Stimulated activated CD4-positive, alpha-beta T cell treated with anti-CD3 and anti-CD28 coated beads, Interleukin-1b, Interleukin-23, amount 100 ng/mL, for 24 hours (primary cell): ENCODE data around the gene LIN28B.
"Not testable (repeated sequence)": the region's sequence is repeated elsewhere in the genome, so short reads cannot be mapped to it uniquely, and the experiment has no call there.

Experiments used
- DNase-seq, 4 experiments: peaks; one replicate each; pipeline ENCODE4 v3.0.0-alpha.2; 2020; ENCODE audit warnings: low read depth in 4 of 4, low spot score in 1 of 4

LIN28B gene

DNA sequence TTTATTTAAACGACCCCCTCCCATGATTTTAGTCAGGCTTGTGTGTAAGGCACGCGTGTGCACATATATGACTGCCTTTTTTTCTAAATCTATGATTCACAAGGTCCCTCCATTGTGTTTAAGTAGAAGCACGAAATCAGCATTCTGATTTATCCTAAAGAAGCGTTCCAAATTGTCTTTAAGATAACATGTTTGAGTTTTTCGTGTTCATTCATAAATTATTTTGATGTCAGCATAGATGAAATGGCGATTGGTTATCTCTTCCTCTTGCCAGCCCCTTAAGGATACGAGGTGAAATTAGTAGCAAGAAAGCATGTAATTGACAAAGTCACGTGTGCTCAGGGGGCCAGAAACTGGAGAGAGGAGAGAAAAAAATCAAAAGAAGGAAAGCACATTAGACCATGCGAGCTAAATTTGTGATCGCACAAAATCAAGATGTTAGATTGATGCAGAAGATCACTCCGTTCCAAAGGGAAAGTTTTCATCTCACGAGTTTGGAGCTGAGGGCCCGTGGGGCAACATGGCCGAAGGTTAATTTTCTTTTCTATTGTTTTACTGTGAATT lies at the start of gene LIN28B:
TSS of gene LIN28B (plus strand) at position 377 of the 564 bp plus-strand sequence. CDS start at position 521, 144 bp downstream.
- DNase-seq = no peak

- DNase-seq = no peak
These were observed 48.6 kb upstream of the LIN28B start for GRCh38 chr6:104908031-104908887.

DNA sequence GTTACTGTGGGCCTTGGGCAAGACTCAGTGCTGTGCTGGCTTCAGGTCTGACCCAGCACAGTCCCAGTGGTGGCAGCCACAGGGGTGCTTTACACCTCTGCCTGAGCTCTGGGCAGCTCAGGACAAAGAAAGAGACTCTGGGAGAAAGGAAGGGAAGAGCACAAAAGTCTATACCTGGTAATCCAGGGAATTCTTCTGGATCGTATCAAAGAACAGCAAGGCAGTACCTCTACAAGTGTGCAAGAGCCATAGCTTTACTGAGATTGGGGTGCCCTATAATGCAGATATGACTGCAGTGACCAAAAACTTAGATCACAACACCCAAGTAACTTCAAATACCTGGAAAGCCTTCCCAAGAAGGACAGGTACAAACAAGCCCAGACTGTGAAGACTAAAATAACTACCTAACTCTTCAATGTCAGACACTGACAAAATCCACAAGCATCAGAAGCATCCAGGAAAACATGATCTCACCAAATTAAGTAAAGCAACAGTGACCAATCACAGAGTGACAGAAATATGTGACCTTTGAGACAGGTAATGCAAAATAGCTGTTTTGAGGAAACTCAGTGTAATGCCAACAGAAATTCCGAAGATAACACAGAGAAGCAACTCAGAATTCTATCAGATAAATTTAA lies 47.9 kb upstream of the LIN28B start:
- DNase-seq = no peak

DNA sequence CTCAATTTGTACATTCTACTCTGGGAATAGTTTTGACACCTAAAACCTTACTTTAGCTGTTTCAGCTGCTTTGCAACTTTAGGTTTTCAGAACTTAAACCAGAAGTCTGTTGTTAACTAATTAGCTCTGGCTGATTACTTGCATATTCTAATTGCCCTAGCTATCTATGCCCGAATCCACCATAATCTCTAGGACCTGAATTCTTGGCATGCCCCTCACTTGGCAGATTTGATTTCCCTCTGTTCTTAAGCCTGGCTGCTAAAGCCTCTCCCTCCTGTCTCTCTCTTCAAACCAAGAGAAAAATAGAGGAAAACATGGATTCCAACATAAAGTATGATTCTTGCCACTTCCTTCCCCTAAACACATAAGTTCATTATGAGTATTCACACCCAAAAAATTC lies 35.0 kb upstream of the LIN28B start:
- no peak for DNase-seq

DNA sequence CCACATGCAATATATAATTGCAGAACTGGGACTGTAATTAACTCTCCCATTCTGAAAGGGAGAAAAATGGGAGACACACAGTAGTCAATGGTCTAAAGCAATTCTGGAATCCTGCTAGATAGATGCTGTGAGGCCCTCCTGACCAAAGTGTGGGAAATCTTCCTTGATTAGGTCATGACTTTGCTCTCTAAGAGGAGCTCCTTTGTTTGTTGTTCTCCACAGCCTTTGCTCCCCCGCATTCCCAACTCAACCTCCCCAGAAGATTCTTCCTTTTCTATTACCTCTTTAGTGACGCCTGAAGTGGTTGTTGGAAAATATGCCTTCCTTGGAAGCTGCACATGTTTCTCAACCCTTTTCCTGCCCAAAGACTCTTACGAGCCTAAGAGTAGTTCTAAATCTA lies 28.8 kb upstream of the LIN28B start:
- DNase-seq = no peak

- DNase-seq = no peak
These were observed 27.6 kb upstream of the LIN28B start for GRCh38 chr6:104929353-104929752.

DNA sequence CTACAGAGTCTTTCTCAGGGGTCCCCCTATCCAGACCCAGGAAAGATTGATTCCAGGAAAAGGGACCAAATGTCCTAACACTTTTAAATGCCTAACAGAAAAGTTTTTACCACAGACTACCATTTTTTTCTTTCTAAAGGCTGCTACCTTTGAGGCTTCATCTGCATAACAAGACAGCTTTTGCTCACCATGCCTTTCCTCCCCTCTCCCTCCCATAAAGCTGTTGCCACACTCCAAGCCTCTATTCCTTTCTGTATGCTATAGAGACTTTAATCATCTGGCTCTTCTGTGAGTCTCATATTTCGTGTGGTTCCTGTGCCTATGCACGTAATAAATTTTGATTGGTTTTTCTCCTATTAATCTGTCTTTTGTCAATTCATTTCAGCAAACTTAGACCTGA lies 26.0 kb upstream of the LIN28B start:
- no peak for DNase-seq

DNA sequence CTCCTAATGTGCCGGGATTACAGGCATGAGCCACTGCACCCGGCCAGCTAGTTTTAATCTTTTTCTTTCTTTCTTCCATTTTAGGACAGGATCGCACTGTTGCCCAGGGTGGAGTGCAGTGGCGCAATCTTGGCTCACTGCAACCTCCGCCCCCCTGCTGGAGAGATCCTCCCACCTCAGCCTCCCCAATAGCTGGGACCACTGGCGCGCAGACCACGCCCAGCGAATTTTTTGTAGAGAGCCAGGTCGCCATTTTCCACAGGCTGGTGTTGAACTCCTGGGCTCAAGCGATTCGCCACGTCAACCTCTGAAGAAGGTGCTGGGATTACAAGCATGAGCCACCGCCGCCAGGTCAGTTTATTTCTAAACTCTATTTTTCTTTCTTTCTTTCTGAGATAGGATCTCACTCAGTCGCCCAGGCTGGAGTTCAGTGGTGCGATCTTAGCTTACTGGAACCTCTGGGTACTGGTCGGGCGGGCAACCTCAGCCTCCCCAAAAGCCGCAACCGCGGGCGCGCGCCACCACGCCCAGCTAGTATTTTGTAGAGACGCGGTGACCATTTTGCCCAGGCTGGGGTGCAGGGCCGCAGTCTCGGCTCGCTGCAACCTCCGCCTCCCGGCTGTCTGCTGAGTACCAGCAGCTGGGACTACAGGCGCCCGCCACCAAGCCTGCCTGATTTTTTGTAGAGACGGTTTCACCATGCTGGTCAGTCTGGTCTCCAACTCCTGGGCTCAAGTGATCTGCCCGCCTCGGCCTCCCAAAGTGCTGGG lies 20.0 kb upstream of the LIN28B start:
- DNase-seq = no peak

DNA sequence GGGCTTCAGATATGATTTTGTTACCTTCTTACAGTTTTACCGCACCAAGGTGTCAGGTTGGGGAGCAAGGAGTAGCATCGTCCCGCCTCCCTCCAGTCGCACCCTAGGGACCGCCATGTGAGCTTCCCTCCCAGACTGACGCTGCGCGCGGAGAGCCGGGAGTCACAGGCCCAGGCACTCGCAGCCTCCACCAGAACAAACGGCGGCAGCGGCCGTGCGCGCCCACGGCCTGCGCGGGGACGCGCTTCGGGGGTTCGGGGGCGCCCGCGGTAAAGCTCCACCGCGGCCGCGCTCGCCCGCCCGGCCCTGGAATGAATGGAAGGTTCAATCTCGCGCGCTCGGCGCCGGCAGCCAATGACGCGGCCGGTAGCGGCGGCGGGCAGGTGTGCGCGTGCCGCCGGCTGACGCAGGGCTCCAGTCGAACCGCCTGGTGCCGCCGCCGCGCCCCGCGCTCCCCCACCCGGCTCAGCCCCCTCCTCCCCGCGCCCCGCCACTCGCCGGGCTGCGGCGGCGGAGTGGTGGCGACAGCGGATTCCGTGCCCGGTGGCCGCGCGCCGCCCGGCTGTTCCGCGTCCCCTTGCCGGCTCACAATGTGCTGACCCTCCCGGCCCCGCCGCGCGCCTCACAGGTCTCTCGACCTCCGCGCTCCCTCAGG lies 16.5 kb upstream of the LIN28B start:
- no peak for DNase-seq

- DNase-seq = peak in 2 of 4 experiments; percentile 18 to 30
These were observed 15.8 kb upstream of the LIN28B start for GRCh38 chr6:104940893-104941728.

GRCh38 chr6:104941729-104942091 lies 15.2 kb upstream of the LIN28B start:
- DNase-seq = no peak

DNA sequence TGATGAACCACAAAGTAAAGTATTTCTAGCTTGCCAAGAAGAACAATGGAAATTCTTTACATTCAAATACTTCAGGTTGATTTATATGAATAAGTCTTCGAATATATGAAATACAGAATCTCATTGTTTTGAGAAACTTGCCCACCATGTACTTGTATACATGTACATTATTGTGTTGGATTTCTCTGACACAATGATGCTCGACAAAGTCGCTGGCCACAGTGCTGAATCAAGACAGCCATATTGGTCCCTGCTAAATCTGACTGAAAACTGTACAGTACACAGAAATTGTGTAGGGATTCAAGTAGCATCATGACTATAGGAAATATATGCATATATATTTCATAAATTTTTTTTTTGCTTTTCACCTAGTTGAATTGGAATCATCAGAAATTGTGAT lies 13.1 kb upstream of the LIN28B start:
- DNase-seq = no peak

GRCh38 chr6:104949206-104949605 lies 7.7 kb upstream of the LIN28B start:
- DNase-seq = no peak

DNA sequence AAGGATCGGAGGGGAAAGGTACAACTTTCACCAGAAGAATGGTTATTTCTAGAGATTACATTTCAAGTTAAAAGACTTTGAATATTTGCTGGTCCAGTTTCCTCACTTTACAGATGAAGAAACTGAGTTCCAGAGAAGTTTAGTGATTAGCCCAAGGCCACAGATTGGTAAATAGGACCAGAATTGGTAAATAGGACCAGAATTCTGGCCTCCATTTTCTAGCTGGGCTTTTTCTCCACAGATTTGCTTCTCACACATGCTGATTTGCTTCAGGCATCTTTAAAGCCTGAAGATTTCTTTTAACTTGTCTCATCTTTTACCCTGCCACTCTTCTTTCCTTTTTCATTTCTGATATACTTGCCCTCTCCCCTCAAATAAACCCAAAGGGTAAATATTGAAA lies 5.2 kb upstream of the LIN28B start:
- no peak for DNase-seq

GRCh38 chr6:104952911-104953399 lies 4.0 kb upstream of the LIN28B start:
- no peak for DNase-seq

- DNase-seq = not testable (repeated sequence)
These were observed 3.3 kb upstream of the LIN28B start for GRCh38 chr6:104953400-104954189.

- DNase-seq = no peak
These were observed 2.6 kb upstream of the LIN28B start for GRCh38 chr6:104954190-104954797.

DNA sequence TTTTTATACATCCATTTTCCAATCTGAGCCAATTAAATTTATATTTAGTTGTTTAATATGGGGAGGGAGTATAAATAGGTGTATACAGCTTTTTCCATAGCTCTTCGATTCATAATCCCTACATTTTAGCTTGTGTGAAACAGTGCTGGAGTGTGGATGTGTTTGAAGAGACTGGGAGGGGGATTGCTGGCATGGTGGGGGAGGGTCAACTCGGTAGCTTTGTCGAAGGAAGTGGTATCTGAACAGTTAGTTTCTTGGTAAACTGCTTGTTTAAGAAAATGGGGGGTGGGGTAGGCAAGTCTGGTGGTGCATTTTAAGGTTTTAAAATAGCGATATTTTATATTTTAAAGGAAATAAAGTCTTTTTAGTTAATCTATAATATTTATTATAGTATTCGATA lies 1.4 kb upstream of the LIN28B start:
- no peak for DNase-seq
